HG03045 (cell line): Measurements from ENCODE around the gene BAZ1A.
A peak's percentile ranks its signal among the peaks of the same experiment; 100 is the strongest.

Experiments
- ATAC-seq: cut with Tn5 transposase; IDR thresholded peaks from one replicate; pipeline ENCODE4 v1.9.1; 2021; ENCODE audit warnings: mild to moderate bottlenecking, moderate library complexity; ENCODE audit not compliant: unreplicated experiment

The BAZ1A gene

GRCh38 chr14:34875031-34875922, at the start of gene BAZ1A:
Gene BAZ1A (minus strand): TSS chr14:34875360. CDS start chr14:34874604, 756 bp downstream.
- ATAC-seq, result peak; percentile 32

GRCh38 chr14:34920339-34920738, 45.2 kb upstream of the BAZ1A start:
- no peak for ATAC-seq

- no peak for ATAC-seq
Measured at GRCh38 chr14:34913619-34914018, 38.5 kb upstream of the BAZ1A start.

GRCh38 chr14:34912966-34913365, 37.8 kb upstream of the BAZ1A start:
- ATAC-seq, result no peak

- no peak for ATAC-seq
Measured at GRCh38 chr14:34912182-34912581, 37.0 kb upstream of the BAZ1A start.

- no peak for ATAC-seq
Measured at GRCh38 chr14:34911209-34912150, 36.3 kb upstream of the BAZ1A start.

GRCh38 chr14:34906287-34906686, 31.1 kb upstream of the BAZ1A start:
- ATAC-seq, result no peak

GRCh38 chr14:34895277-34895676, 20.1 kb upstream of the BAZ1A start:
- no peak for ATAC-seq

GRCh38 chr14:34890937-34891336, 15.8 kb upstream of the BAZ1A start:
- no peak for ATAC-seq

- ATAC-seq, result no peak
Measured at GRCh38 chr14:34888186-34888585, 13.0 kb upstream of the BAZ1A start.

- no peak for ATAC-seq
Measured at GRCh38 chr14:34883954-34884353, 8.8 kb upstream of the BAZ1A start.

GRCh38 chr14:34874386-34875030, 652 bp downstream of the BAZ1A start:
- peak; percentile 34 for ATAC-seq

- peak; percentile 60 for ATAC-seq
Measured at GRCh38 chr14:34873589-34874385, 1.4 kb downstream of the BAZ1A start.

GRCh38 chr14:34872822-34873588, 2.2 kb downstream of the BAZ1A start:
- peak; percentile 6 for ATAC-seq

- ATAC-seq, result no peak
Measured at GRCh38 chr14:34867199-34867598, 8.0 kb downstream of the BAZ1A start.

GRCh38 chr14:34865889-34866574, 9.1 kb downstream of the BAZ1A start:
- ATAC-seq, result no peak

GRCh38 chr14:34863844-34864243, 11.3 kb downstream of the BAZ1A start:
- no peak for ATAC-seq

- ATAC-seq, result no peak
Measured at GRCh38 chr14:34858765-34859164, 16.4 kb downstream of the BAZ1A start.
